ENCODE results near the gene ATXN1.
"Not testable (repeated sequence)": the region's sequence is repeated elsewhere in the genome, so short reads cannot be mapped to it uniquely, and the experiment has no call there.

ATXN1 gene

GRCh38 chr6:16274483-16274882 is 486.8 kb downstream of the ATXN1 start:
- no peak for DNase-seq (ENCODE audit: low spot score)

GRCh38 chr6:16273256-16273655 is 488.0 kb downstream of the ATXN1 start:
- no peak for DNase-seq (ENCODE audit: low spot score)

GRCh38 chr6:16272201-16272600 is 489.1 kb downstream of the ATXN1 start:
- no peak for DNase-seq (ENCODE audit: low spot score)

GRCh38 chr6:16271428-16271827 is 489.8 kb downstream of the ATXN1 start:
- DNase-seq (ENCODE audit: low spot score): no peak

- no peak for DNase-seq (ENCODE audit: low spot score)
These were observed 491.0 kb downstream of the ATXN1 start for GRCh38 chr6:16270178-16270794.

GRCh38 chr6:16269442-16270070 is 491.7 kb downstream of the ATXN1 start:
- not testable (repeated sequence) for DNase-seq (ENCODE audit: low spot score)

- DNase-seq (ENCODE audit: low spot score): no peak
These were observed 493.6 kb downstream of the ATXN1 start for GRCh38 chr6:16267428-16268263.

GRCh38 chr6:16265351-16266341 is 495.6 kb downstream of the ATXN1 start:
- no peak for DNase-seq (ENCODE audit: low spot score)

GRCh38 chr6:16264785-16265184 is 496.5 kb downstream of the ATXN1 start:
- DNase-seq (ENCODE audit: low spot score): no peak

GRCh38 chr6:16263464-16264099 is 497.7 kb downstream of the ATXN1 start:
- not testable (repeated sequence) for DNase-seq (ENCODE audit: low spot score)

GRCh38 chr6:16262773-16263172 is 498.5 kb downstream of the ATXN1 start:
- not testable (repeated sequence) for DNase-seq (ENCODE audit: low spot score)

GRCh38 chr6:16260602-16261001 is 500.7 kb downstream of the ATXN1 start:
- not testable (repeated sequence) for DNase-seq (ENCODE audit: low spot score)

GRCh38 chr6:16259604-16260003 is 501.7 kb downstream of the ATXN1 start:
- not testable (repeated sequence) for DNase-seq (ENCODE audit: low spot score)

- DNase-seq (ENCODE audit: low spot score): no peak
These were observed 502.6 kb downstream of the ATXN1 start for GRCh38 chr6:16258709-16259075.

- no peak for DNase-seq (ENCODE audit: low spot score)
These were observed 503.1 kb downstream of the ATXN1 start for GRCh38 chr6:16257999-16258708.

- no peak for DNase-seq (ENCODE audit: low spot score)
These were observed 504.5 kb downstream of the ATXN1 start for GRCh38 chr6:16256781-16257180.

GRCh38 chr6:16254535-16254934 is 506.7 kb downstream of the ATXN1 start:
- no peak for DNase-seq (ENCODE audit: low spot score)

- no peak for DNase-seq (ENCODE audit: low spot score)
These were observed 507.7 kb downstream of the ATXN1 start for GRCh38 chr6:16253399-16254144.

- no peak for DNase-seq (ENCODE audit: low spot score)
These were observed 508.5 kb downstream of the ATXN1 start for GRCh38 chr6:16252686-16253299.

- no peak for DNase-seq (ENCODE audit: low spot score)
These were observed 509.6 kb downstream of the ATXN1 start for GRCh38 chr6:16251706-16252105.

Data from ecto neural progenitor cell (in vitro differentiated cells).